Natural killer cell (primary cell): Measurements from ENCODE around the gene INPP5B. TPM values are rescaled to one million over a fixed set of nuclear protein-coding genes. Genes with fewer than 3 reads are reported as not detected.

Experiments
- ATAC-seq, 3 donors: fragments of 150-1000 bp in 2 of 3; fragments of 200-7000 bp in 1 of 3; cut with Tn5 transposase; 1 replicate in 1 of 3; 2 replicates in 2 of 3; pipeline ENCODE4 v1.10.0; 2021; ENCODE audit warnings: mild to moderate bottlenecking in 2 of 3, moderate library complexity in 2 of 3
- DNase-seq, 2 donors: peaks; one replicate each; pipeline versions ENCODE4 v3.0.0 to v3.0.0-alpha.2; 2013 to 2021; ENCODE audit warnings: mixed read lengths in 1 of 2
- H3K27ac ChIP-seq: one replicate; pipeline ENCODE4 v1.5.1; 2013; ENCODE audit warnings: mild to moderate bottlenecking, low read length
- H3K27me3 ChIP-seq: one replicate; pipeline ENCODE4 v1.6.1; 2013; ENCODE audit warnings: low read length; ENCODE audit not compliant: control insufficient read depth, insufficient read depth
- H3K36me3 ChIP-seq: one replicate; pipeline ENCODE4 v1.6.1; 2013; ENCODE audit warnings: low read length; ENCODE audit not compliant: control insufficient read depth, insufficient read depth
- H3K4me1 ChIP-seq: one replicate; pipeline ENCODE4 v1.6.1; 2013; ENCODE audit warnings: low read length; ENCODE audit not compliant: control insufficient read depth, insufficient read depth
- H3K4me3 ChIP-seq: one replicate; pipeline ENCODE4 v1.5.1; 2013; ENCODE audit warnings: low read length
- H3K9me3 ChIP-seq: one replicate; pipeline ENCODE4 v1.6.1; 2013; ENCODE audit warnings: low read length; ENCODE audit not compliant: control insufficient read depth, insufficient read depth
- H3K27ac Mint-ChIP-seq, 2 donors: one replicate each; pipeline ENCODE4 v1.8.0; 2022; ENCODE audit warnings: mild to moderate bottlenecking in 2 of 2, mixed read lengths in 2 of 2, moderate library complexity in 1 of 2
- H3K27me3 Mint-ChIP-seq, 2 donors: one replicate each; pipeline ENCODE4 v1.8.0; 2022; ENCODE audit warnings: low read depth in 2 of 2, mixed read lengths in 2 of 2
- H3K36me3 Mint-ChIP-seq: one replicate; pipeline ENCODE4 v1.8.0; 2022; ENCODE audit warnings: mixed read lengths
- H3K4me1 Mint-ChIP-seq, 2 donors: one replicate each; pipeline ENCODE4 v1.8.0; 2022; ENCODE audit warnings: mixed read lengths in 2 of 2
- H3K4me3 Mint-ChIP-seq: one replicate; pipeline ENCODE4 v1.8.0; 2022; ENCODE audit warnings: mild to moderate bottlenecking, moderate library complexity, mixed read lengths
- H3K9me3 Mint-ChIP-seq, 2 donors: one replicate each; pipeline ENCODE4 v1.8.0; 2022; ENCODE audit warnings: mixed read lengths in 2 of 2
- CTCF ChIP-seq: fragments of 200-600 bp; IDR thresholded peaks from one replicate; pipeline ENCODE4 v1.8.0; 2022; ENCODE audit warnings: antibody characterized with exemption
- WGBS: methylation state at CpG from one replicate; pipeline ENCODE4 v1.1.7; 2013; ENCODE audit warnings: missing lambda C conversion rate; ENCODE audit not compliant: insufficient coverage; 5-methylcytosine and 5-hydroxymethylcytosine counted together
- intact Hi-C: fragments of 100-400 bp; cut with micrococcal nuclease; formaldehyde crosslinking; loops from one replicate; pipeline ENCODE4 v1.14.2; 2022
- total RNA-seq, 4 donors: library from RNA; stranded (reverse); fragments of 120-200 nt in 1 of 4; gene quantifications; one replicate each; pipeline versions ENCODE4 v1.2.3 to v1.2.4, GENCODE V29; 2013 to 2022

The INPP5B gene
- total RNA-seq, 3 donors from 2014 or later (not counting 1 experiment from before 2014, with no cell fraction given) = 34.0 to 66.2 (median 54.7) TPM

GRCh38 chr1:37821481-37821880, 125.4 kb downstream of the INPP5B start:
- no peak for TF ChIP-seq CTCF
- no peaks in the 10 kb centered on the region for H3K9me3 ChIP-seq
- peaks cover 17 to 28% of the 10 kb centered on the region in 2 donors for H3K4me1 Mint-ChIP-seq
- H3K27me3 Mint-ChIP-seq = no peaks in the 10 kb centered on the region
- no peak overlapping the region for H3K4me3 ChIP-seq
- no peak overlapping the region for H3K27ac ChIP-seq
- no peaks in the 10 kb centered on the region for H3K9me3 Mint-ChIP-seq
- no peak overlapping the region for H3K27ac Mint-ChIP-seq
- no peaks in the 10 kb centered on the region for H3K27me3 ChIP-seq
- intact Hi-C loops = no loop called here
- peaks cover 3% of the 10 kb centered on the region for H3K4me1 ChIP-seq
- ATAC-seq (no peak), DNase-seq (no peak)
- no peaks in the 10 kb centered on the region for H3K36me3 Mint-ChIP-seq
- H3K4me3 Mint-ChIP-seq = no peak overlapping the region
- peaks cover 58% of the 10 kb centered on the region for H3K36me3 ChIP-seq
- WGBS = 78% methylated on average over 2 of the region's 2 CpGs

- no peak for ATAC-seq
Observed at GRCh38 chr1:37817481-37817880, 129.4 kb downstream of the INPP5B start.

GRCh38 chr1:37814252-37814651, 132.6 kb downstream of the INPP5B start:
- peaks cover 1% of the 10 kb centered on the region for H3K4me1 ChIP-seq
- H3K9me3 ChIP-seq = no peaks in the 10 kb centered on the region
- no peak overlapping the region for H3K27ac ChIP-seq
- H3K36me3 ChIP-seq = peaks cover 38% of the 10 kb centered on the region
- H3K9me3 Mint-ChIP-seq = no peaks in the 10 kb centered on the region
- H3K4me3 ChIP-seq = no peak overlapping the region
- no peak for ATAC-seq
- no peaks in the 10 kb centered on the region for H3K27me3 ChIP-seq
- 96% methylated on average over 7 of the region's 7 CpGs for WGBS
- no peaks in the 10 kb centered on the region for H3K36me3 Mint-ChIP-seq
- intact Hi-C loops = no loop called here
- H3K27ac Mint-ChIP-seq = no peak overlapping the region
- H3K27me3 Mint-ChIP-seq = no peaks in the 10 kb centered on the region
- H3K4me1 Mint-ChIP-seq = peaks cover 8 to 9% of the 10 kb centered on the region in 2 donors
- H3K4me3 Mint-ChIP-seq = no peak overlapping the region
- no peak for DNase-seq
- TF ChIP-seq CTCF = no peak

More at GRCh38 chr1:37817481-37817880, 129.4 kb downstream of the INPP5B start:
- Histone ChIP-seq H3K4me1 (no peaks in the 10 kb centered on the region), H3K4me3 (no peak overlapping the region), H3K27me3 (no peaks in the 10 kb centered on the region), H3K36me3 (peaks cover 65% of the 10 kb centered on the region), H3K9me3 (no peaks in the 10 kb centered on the region), H3K27ac (no peak overlapping the region)
- Mint-ChIP-seq H3K9me3 (no peaks in the 10 kb centered on the region), H3K4me1 (peaks cover 5 to 6% of the 10 kb centered on the region in 2 donors), H3K27ac (no peak overlapping the region), H3K36me3 (no peaks in the 10 kb centered on the region), H3K4me3 (no peak overlapping the region), H3K27me3 (no peaks in the 10 kb centered on the region)
- no peak for TF ChIP-seq CTCF
- intact Hi-C loops = no loop called here
- DNase-seq = no peak
- 84% methylated on average over 2 of the region's 2 CpGs for WGBS

GRCh38 chr1:37813529-37814145, 133.2 kb downstream of the INPP5B start:
- Histone ChIP-seq H3K36me3 (peaks cover 35% of the 10 kb centered on the region), H3K27me3 (no peaks in the 10 kb centered on the region), H3K4me3 (no peak overlapping the region), H3K9me3 (no peaks in the 10 kb centered on the region), H3K4me1 (peaks cover 7% of the 10 kb centered on the region), H3K27ac (no peak overlapping the region)
- ATAC-seq (no peak), DNase-seq (no peak)
- Mint-ChIP-seq H3K4me1 (peaks cover 14% of the 10 kb centered on the region in 2 donors), H3K27me3 (no peaks in the 10 kb centered on the region), H3K9me3 (no peaks in the 10 kb centered on the region), H3K36me3 (no peaks in the 10 kb centered on the region), H3K4me3 (no peak overlapping the region), H3K27ac (no peak overlapping the region)
- TF ChIP-seq CTCF = no peak
- intact Hi-C loops = no loop called here
- 100% methylated on average over 2 of the region's 2 CpGs for WGBS
